GM10266 (cell line): ENCODE data around the gene C17orf75.

ENCODE experiments used
- DNase-seq: peaks from one replicate; pipeline ENCODE4 v3.0.0; 2012; ENCODE audit errors: extremely low spot score
- TF ChIP-seq, protein P1 (sequence below): IDR thresholded peaks from 2 replicates; pipeline ENCODE4 v1.5.1; 2012; ENCODE audit warnings: mild to moderate bottlenecking, low read depth; ENCODE audit not compliant: control insufficient read depth, insufficient read depth; ENCODE audit errors: missing control alignments

Gene C17orf75

DNA sequence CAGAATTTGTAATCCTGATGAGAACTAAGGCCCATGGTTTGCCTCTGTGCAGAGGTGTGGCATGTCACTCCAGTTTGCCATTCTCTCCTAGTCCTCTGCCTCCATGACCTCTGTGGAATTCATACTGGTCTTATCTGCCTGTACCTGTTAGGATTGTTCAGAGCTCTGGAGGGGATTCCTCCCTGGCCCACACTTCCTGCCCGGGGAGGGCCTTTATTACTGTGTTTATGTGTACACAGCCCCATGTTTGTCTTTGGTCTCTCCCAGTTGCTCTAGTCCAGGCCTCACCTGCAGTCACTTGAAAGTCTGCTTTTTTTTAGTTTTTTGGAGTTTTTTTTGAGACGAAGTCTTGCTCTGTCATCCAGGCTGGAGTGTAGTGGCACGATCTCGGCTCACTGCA, 39.9 kb downstream of the C17orf75 start:
- TF ChIP-seq, protein P1, sequence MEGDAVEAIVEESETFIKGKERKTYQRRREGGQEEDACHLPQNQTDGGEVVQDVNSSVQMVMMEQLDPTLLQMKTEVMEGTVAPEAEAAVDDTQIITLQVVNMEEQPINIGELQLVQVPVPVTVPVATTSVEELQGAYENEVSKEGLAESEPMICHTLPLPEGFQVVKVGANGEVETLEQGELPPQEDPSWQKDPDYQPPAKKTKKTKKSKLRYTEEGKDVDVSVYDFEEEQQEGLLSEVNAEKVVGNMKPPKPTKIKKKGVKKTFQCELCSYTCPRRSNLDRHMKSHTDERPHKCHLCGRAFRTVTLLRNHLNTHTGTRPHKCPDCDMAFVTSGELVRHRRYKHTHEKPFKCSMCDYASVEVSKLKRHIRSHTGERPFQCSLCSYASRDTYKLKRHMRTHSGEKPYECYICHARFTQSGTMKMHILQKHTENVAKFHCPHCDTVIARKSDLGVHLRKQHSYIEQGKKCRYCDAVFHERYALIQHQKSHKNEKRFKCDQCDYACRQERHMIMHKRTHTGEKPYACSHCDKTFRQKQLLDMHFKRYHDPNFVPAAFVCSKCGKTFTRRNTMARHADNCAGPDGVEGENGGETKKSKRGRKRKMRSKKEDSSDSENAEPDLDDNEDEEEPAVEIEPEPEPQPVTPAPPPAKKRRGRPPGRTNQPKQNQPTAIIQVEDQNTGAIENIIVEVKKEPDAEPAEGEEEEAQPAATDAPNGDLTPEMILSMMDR: no peak
- no peak for DNase-seq

DNA sequence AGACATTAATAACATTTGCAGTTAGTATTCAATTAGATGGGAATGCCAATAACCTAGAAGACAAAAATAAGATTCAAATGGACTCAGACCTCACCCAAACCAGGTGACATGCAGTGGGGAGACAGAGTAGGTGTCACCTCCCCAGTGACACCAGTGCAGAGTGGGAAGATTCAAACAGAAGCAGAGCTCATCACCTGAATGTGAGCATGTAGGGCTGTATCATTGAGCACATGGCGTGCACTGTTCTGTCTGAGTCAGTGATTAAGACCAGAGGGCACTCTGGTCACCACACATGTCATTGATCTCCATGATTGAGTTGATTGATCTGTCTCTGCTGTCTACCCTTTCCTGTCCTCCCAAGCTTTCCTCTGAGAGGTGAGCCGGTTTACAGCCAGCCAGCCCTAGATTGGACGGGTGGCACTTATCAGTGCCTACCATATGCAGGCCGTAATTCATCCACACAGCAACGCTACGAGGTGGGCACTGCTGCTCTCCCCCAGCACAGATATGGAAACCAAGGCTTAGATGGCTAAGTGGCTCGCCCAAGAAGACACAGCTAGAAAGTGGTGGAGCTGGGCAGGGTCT, 42.3 kb downstream of the C17orf75 start:
- TF ChIP-seq, protein P1: no peak
- no peak for DNase-seq

DNA sequence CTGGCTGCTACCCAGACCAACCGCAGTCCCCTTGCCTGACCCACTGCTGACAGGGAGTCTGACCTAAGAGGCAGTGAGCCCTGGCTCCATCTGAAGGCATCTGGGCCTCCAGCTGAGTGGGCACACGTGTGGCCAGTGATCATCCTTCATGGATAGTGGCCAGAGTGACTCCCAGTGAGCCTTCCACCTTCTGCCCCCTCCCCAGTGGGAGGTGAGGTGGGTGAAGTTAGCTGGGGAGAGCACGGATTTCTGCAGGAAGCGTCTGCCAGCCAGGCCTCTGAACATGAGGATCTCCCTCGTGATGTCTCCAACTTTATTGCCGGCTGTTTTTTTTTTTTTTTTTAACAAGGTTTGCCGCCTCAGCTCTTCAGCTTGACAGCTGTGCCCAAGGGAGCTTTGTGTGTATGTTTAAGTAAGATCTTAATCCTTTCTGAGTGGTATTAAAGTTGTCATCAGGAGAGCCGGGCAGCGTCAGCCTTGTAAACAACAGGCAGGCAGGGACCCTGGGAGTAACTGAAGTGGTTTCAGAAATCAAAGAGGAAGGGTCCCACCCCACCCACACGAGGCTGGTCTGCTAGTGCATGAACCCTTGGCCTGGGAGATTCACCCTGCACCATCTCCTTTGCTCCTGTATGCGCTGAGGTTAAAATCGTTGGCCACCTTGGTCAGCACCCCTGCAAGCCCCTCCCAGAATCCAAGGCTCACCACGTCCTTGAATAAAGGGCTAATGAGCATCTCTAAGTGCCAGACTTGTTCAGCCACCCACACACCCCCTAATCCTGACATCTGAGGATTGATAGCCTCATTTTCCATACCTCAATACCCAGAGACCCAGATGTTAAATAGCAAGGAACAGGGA, 43.0 kb downstream of the C17orf75 start:
- DNase-seq: no peak
- TF ChIP-seq, protein P1: no peak

DNA sequence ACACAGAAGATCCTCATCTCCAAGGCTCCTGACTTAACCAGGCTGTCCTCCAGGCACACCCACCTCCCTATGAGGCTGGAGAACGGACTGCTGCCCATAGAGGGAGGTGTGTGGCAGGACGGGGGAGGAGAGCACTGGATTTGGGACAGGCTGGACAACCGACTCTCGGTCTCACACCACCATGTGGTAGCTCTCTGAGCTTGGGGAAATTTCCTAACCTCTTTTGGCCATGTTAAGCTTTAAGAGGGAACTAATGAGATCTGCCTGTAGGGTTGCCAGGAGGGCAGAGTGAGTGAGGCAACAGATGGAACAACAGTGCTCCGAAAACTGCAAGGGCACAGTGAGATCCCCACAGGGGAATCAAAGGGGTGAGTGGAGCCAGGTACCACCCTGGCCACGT, 43.7 kb downstream of the C17orf75 start:
- TF ChIP-seq, protein P1: no peak
- no peak for DNase-seq

DNA sequence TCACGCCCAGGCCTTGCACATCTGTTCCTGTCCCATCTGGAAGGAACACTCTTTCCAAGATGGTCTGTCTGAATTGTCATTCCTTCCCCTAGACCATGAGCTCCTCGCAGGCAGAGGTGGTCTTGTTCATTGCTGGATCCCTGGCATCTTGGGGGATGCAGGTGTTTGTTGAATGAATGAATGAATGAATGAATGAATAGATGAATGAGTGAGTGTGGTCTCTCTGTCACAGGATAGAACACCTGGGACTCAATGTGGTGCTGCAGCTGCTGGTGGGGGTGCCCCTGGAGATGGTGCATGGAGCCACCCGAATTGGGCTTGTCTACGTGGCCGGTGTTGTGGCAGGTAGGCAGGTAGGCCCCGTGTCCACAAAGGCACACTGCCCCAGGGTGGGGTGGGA, 44.1 kb downstream of the C17orf75 start:
- TF ChIP-seq, protein P1: no peak
- DNase-seq: no peak

DNA sequence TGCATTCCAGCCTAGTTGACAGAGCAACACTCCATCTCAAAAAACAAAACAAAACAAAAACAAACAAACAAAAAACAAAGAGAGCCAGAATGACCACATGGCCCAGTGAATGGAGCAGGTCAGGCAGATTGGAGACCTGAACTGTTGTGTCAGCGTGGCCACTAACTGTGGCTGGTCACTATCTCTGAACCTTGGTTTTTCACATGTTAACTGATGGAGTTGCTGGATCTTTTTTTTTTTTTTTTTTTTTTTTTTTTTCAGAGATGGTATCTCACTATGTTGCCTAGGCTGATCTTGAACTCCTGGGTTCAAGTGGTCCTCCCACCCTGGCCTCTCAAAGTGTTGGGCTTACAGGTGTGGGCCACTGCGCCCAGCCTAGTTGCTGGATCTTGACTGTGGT, 44.5 kb downstream of the C17orf75 start:
- TF ChIP-seq, protein P1: no peak
- DNase-seq: no peak

DNA sequence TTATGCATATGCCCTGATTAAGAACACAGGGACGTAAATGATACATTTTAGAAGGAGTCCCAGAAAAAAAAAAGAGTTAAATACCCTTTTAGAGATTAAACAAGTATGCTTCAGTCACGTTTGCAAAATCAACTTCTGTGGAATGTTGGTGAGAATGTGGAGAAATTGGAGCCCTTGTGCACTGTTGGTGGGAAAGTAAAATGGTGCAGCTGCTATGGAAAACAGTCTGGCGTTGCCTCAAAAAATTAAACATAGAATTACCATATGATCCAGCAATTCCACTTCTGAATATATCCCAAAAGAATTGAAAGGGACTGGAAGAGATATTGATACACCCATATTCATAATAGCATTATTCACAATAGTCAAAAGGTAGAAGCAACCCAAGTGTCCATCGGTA, 49.9 kb downstream of the C17orf75 start:
- DNase-seq: no peak
- TF ChIP-seq, protein P1: no peak
